GM12801 (cell line): Measurements from ENCODE around the gene TSC22D2.

ENCODE experiments used
- TF ChIP-seq, protein P1 (sequence below): IDR thresholded peaks from one replicate; pipeline ENCODE4 v1.5.1; 2011; ENCODE audit warnings: control low read depth; ENCODE audit not compliant: insufficient read length; ENCODE audit errors: extremely low read depth

Gene TSC22D2

GRCh38 chr3:150479370-150479769, 71.3 kb downstream of the TSC22D2 start:
- TF ChIP-seq, protein P1, sequence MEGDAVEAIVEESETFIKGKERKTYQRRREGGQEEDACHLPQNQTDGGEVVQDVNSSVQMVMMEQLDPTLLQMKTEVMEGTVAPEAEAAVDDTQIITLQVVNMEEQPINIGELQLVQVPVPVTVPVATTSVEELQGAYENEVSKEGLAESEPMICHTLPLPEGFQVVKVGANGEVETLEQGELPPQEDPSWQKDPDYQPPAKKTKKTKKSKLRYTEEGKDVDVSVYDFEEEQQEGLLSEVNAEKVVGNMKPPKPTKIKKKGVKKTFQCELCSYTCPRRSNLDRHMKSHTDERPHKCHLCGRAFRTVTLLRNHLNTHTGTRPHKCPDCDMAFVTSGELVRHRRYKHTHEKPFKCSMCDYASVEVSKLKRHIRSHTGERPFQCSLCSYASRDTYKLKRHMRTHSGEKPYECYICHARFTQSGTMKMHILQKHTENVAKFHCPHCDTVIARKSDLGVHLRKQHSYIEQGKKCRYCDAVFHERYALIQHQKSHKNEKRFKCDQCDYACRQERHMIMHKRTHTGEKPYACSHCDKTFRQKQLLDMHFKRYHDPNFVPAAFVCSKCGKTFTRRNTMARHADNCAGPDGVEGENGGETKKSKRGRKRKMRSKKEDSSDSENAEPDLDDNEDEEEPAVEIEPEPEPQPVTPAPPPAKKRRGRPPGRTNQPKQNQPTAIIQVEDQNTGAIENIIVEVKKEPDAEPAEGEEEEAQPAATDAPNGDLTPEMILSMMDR: no peak

DNA sequence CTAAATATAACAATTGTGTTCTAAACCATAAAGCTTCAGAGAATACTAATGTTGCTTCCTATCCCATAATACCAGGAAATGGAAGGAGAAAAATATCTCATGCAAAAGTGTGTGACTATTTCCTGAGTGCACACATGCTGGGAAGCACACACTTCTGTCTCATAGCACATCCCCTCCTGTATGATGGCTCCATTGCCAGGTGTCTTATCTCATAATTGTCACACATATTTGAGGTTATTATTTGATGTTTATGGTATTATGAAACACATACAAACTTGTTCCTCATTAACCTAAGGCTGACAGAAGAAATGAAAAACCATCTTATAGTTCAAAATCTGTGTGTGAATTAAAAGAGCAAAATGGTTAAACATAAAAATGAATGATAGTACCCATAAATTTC, 72.8 kb downstream of the TSC22D2 start:
- TF ChIP-seq, protein P1: no peak

- TF ChIP-seq, protein P1: no peak
These were observed 75.1 kb downstream of the TSC22D2 start for GRCh38 chr3:150483226-150483625.

- TF ChIP-seq, protein P1: no peak
These were observed 76.3 kb downstream of the TSC22D2 start for GRCh38 chr3:150484410-150484809.

DNA sequence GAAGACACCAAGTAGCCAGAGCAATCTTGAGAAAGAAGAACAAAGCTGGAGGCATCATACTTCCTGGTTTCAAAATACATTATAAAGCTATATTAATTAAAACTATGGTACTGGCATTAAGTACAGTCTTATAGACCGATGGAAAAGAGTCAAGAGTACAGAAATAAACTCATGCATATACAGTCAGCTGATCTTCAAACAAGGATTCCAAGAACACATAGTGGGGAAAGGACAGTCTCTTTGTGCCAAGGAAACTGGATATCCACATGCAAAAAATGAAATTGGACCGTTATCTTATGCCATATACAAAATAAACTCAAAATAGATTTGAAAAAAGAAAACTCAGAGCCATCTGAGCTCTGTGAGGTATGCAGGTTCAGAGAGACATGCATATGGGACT, 80.8 kb downstream of the TSC22D2 start:
- TF ChIP-seq, protein P1: no peak

GRCh38 chr3:150490277-150490986, 82.3 kb downstream of the TSC22D2 start:
- TF ChIP-seq, protein P1: no peak

DNA sequence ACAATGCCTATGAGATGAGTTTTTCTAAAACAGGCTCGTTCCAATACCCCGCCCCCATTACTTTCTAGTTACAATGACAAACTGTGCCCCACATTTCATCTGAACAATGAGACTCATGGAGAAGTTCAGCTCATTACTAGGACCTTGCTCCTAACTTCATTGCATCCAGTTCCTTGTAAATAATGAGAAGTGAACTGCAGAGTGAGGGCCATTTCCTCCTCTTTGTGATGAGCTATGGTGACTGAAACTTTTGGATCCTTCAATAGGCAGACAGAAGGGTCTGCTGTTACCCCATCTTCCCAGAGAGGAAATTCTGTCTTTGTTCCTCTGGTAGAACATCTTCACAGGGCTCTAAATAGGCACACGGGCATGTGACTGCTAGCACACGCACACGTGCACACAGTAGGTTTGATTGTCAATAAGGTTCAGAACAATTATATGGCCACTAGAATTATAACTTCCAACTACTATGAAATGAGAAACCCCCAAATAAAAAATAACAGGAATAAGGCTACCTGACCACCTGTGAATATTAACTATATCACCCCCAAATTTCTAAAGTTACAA, 86.4 kb downstream of the TSC22D2 start:
- TF ChIP-seq, protein P1: no peak
